ENCODE data around the gene TBXA2R. TPM values are rescaled to one million over a fixed set of nuclear protein-coding genes. Genes with fewer than 3 reads are reported as not detected.

TBXA2R gene
- total and polyA plus RNA-seq, 2 experiments from 2014 or later, result 0.70 to 2.0 TPM

GRCh38 chr19:3612330-3612729 is 5.7 kb upstream of the TBXA2R start:
- Histone ChIP-seq H3K27me3 (peaks cover 2% of the 10 kb centered on the region), H2AFZ (no peak overlapping the region), H3K79me2 (no peaks in the 10 kb centered on the region), H3K4me3 (no peak overlapping the region), H3K9me3 (ENCODE audit: low read depth) (no peaks in the 10 kb centered on the region), H3K9me2 (replicated peaks; ENCODE audit: insufficient read depth) (no peaks in the 10 kb centered on the region), H3K27ac (no peak overlapping the region), H4K20me1 (ENCODE audit: insufficient read depth, poor library complexity, severe bottlenecking) (no peaks in the 10 kb centered on the region), H3K36me3 (replicated peaks; ENCODE audit: insufficient read depth, low read depth) (no peaks in the 10 kb centered on the region), H3K4me1 (ENCODE audit: insufficient read depth) (peaks cover 5% of the 10 kb centered on the region), H3K4me2 (no peak overlapping the region)
- no peak for DNase-seq (ENCODE audit: low spot score)
- 98% methylated on average over 28 of the region's 33 CpGs for WGBS (ENCODE audit: low lambda C conversion rate, missing lambda C conversion rate)
- TF ChIP-seq CTCF (IDR thresholded peaks at IDR 0.05; ENCODE audit: poor library complexity), result no peak
- no peak for TF ChIP-seq EZH2 (IDR thresholded peaks at IDR 0.05; ENCODE audit: borderline replicate concordance)
- TF ChIP-seq EZH2phosphoT487 (IDR thresholded peaks at IDR 0.05; ENCODE audit: low read depth, severe bottlenecking, unreplicated experiment), result no peak

GRCh38 chr19:3611841-3612240 is 5.2 kb upstream of the TBXA2R start:
- Histone ChIP-seq H3K36me3 (replicated peaks; ENCODE audit: insufficient read depth, low read depth) (no peaks in the 10 kb centered on the region), H3K9me2 (replicated peaks; ENCODE audit: insufficient read depth) (no peaks in the 10 kb centered on the region), H3K4me1 (ENCODE audit: insufficient read depth) (peaks cover 10% of the 10 kb centered on the region), H3K4me3 (no peak overlapping the region), H3K4me2 (no peak overlapping the region), H3K27ac (no peak overlapping the region), H4K20me1 (ENCODE audit: insufficient read depth, poor library complexity, severe bottlenecking) (no peaks in the 10 kb centered on the region), H3K79me2 (no peaks in the 10 kb centered on the region), H3K9me3 (ENCODE audit: low read depth) (no peaks in the 10 kb centered on the region), H3K27me3 (peaks cover 7% of the 10 kb centered on the region), H2AFZ (no peak overlapping the region)
- DNase-seq (ENCODE audit: low spot score), result no peak
- TF ChIP-seq CTCF (IDR thresholded peaks at IDR 0.05; ENCODE audit: poor library complexity), result no peak
- TF ChIP-seq EZH2 (IDR thresholded peaks at IDR 0.05; ENCODE audit: borderline replicate concordance), result no peak
- TF ChIP-seq EZH2phosphoT487 (IDR thresholded peaks at IDR 0.05; ENCODE audit: low read depth, severe bottlenecking, unreplicated experiment), result no peak
- WGBS (ENCODE audit: low lambda C conversion rate, missing lambda C conversion rate), result 97% methylated on average over 36 of the region's 36 CpGs

GRCh38 chr19:3610745-3611717 is 4.4 kb upstream of the TBXA2R start:
- no peaks in the 10 kb centered on the region for H3K36me3 ChIP-seq (replicated peaks; ENCODE audit: insufficient read depth, low read depth)

More at GRCh38 chr19:3610745-3611717, 4.4 kb upstream of the TBXA2R start:
- no peak overlapping the region for H2AFZ ChIP-seq
- H3K9me2 ChIP-seq (replicated peaks; ENCODE audit: insufficient read depth), result no peaks in the 10 kb centered on the region
- no peaks in the 10 kb centered on the region for H3K9me3 ChIP-seq (ENCODE audit: low read depth)
- no peak for DNase-seq (ENCODE audit: low spot score)
- WGBS (ENCODE audit: low lambda C conversion rate, missing lambda C conversion rate), result 92% methylated on average over 34 of the region's 41 CpGs
- no peak overlapping the region for H3K4me3 ChIP-seq
- peaks cover 17% of the 10 kb centered on the region for H3K4me1 ChIP-seq (ENCODE audit: insufficient read depth)
- H3K79me2 ChIP-seq, result no peaks in the 10 kb centered on the region
- no peak for TF ChIP-seq EZH2phosphoT487 (IDR thresholded peaks at IDR 0.05; ENCODE audit: low read depth, severe bottlenecking, unreplicated experiment)
- no peak for TF ChIP-seq CTCF (IDR thresholded peaks at IDR 0.05; ENCODE audit: poor library complexity)
- TF ChIP-seq EZH2 (IDR thresholded peaks at IDR 0.05; ENCODE audit: borderline replicate concordance), result no peak
- no peaks in the 10 kb centered on the region for H4K20me1 ChIP-seq (ENCODE audit: insufficient read depth, poor library complexity, severe bottlenecking)
- H3K27me3 ChIP-seq, result peaks cover 15% of the 10 kb centered on the region
- H3K4me2 ChIP-seq, result no peak overlapping the region
- H3K27ac ChIP-seq, result no peak overlapping the region
